ENCODE results near the gene SPAG16.
"Not testable (repeated sequence)": the region's sequence is repeated elsewhere in the genome, so short reads cannot be mapped to it uniquely, and the experiment has no call there.

DNA sequence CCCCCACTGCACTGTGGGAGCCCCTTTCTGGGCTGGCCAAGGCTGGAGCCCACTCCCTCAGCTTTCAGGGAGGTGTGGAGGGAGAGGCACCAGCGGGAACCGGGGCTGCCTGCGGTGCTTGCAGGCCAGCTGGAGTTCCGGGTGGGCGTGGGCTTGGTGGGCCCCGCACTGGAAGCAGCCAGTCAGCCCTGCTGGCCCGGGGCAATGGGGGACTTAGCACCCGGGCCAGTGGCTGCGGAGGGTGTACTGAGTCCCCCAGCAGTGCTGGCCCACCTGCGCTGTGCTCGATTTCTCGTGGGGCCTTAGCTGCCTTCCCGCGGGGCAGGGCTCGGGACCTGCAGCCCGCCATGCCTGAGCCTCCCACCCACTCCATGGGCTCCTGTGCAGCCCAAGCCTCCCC, 434.1 kb downstream of the SPAG16 start:
- TF ChIP-seq, protein P1, sequence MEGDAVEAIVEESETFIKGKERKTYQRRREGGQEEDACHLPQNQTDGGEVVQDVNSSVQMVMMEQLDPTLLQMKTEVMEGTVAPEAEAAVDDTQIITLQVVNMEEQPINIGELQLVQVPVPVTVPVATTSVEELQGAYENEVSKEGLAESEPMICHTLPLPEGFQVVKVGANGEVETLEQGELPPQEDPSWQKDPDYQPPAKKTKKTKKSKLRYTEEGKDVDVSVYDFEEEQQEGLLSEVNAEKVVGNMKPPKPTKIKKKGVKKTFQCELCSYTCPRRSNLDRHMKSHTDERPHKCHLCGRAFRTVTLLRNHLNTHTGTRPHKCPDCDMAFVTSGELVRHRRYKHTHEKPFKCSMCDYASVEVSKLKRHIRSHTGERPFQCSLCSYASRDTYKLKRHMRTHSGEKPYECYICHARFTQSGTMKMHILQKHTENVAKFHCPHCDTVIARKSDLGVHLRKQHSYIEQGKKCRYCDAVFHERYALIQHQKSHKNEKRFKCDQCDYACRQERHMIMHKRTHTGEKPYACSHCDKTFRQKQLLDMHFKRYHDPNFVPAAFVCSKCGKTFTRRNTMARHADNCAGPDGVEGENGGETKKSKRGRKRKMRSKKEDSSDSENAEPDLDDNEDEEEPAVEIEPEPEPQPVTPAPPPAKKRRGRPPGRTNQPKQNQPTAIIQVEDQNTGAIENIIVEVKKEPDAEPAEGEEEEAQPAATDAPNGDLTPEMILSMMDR (IDR thresholded peaks at IDR 0.05), result not testable (repeated sequence)
- not testable (repeated sequence) for TF ChIP-seq POLR2A (IDR thresholded peaks at IDR 0.05)

Measured in transverse colon (tissue), 3 donors.